SIG-M5 treated with dmso at 0.1 percent for 504 hours (cell line): ENCODE results near the gene PPP3R1.
"Not testable (repeated sequence)": the region's sequence is repeated elsewhere in the genome, so short reads cannot be mapped to it uniquely, and the experiment has no call there.

Experiments used
- DNase-seq: peaks from one replicate; lab custom pipeline; 2025; ENCODE audit not compliant: unreplicated experiment; lab: John Stamatoyannopoulos, UW

Gene PPP3R1

DNA sequence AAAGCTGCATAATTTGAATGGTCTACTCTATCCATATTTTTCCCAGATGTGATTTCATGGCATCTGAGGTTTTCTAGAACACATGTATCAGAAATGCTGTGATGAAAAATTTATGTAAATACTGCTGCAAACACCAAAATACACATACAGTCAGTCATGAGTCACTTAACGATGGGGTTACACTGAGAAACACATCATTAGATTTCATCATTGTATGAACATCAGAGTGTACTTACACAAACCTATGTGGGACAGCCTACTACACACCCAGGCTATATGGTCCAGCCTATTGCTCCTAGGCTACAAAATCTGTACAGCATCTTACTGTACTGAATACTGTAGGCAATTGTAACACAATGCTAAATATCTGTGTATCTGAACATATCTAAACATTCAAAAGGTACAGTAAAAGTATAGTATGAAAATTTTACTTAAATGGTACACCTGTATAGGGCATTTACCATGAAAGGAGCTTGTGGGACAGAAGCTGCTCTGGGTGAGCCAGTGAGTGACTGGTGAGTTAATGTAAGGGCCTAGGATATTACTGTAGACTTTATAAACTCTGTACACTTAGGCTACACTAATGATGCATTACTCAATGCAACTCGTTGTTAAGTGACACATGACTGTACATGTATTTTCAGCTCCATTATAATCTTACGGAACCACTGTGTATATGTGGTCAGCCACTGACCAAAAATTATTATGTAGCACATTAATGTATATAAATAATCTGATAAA, 61.2 kb downstream of the PPP3R1 start:
- DNase-seq: peak; percentile 49

DNA sequence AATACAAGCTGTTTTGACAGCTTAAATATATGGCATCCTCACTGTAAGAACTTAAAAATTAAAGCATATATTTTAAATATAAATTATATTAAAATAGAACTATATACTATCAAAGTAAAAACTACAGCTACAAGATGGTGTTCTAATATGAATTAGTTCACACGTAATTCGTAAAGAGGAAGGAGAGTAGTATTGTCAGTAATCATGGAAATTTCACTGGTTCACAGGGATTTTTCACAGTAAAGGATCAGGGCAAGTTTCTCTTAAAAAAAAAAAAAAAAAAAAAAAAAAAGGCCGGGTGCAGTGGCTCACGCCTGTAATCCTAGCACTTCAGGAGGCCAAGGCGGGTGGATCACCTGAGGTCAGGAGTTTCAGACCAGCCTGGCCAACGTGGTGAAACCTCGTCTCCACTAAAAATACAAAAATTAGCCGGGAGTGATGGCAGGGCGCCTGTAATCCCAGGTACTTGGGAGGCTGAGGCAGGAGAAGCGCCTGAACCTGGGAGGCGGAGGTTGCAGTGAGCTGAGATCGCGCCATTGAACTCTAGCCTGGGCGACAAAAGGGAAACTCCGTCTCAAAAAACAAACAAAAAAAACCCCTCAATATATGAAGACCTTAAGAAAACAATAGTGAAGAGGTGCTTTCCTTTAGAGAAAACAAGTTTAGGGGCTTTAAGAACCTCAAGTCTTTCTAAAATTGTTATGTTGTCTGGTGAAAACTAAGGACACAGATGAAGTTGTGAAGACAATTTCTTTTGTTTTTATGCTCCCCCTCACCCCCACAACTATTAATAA, 62.1 kb downstream of the PPP3R1 start:
- DNase-seq: no peak

DNA sequence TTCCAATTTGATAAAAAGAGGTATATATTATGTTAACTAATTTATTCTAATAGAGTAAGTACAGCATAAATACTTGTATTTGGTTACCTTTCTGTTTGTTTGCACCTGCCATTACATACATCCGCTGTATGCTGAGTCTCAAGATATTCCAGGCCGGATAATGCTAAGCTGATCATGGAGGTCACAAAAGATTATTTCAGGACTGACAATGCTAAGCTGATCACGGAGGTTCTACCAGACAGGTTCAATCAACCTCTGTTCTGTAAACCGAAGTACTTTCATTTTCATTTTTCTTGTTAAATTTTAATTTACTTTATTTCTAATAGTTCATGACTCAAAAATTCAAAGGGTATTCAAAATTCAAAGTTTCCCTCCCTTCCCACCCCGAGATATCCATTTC, 63.5 kb downstream of the PPP3R1 start:
- no peak for DNase-seq

DNA sequence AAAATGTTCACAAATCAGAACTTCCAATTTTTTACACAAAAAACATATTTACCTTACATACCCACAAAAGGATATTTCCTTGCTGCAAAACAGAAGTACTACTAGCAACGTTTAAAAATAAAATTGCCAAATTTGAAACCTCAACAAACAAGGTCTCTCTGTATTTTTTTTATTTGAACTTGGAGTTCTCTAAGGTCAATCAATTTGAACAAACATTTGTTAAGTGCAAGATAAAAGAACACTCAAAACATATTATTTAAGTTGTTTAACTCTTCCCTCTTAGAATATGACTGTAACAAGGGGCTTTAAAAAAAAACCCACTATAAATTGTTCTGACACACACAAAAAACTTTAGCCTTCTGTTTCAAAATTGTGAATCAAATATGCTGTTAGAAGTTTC, 65.0 kb downstream of the PPP3R1 start:
- no peak for DNase-seq

DNA sequence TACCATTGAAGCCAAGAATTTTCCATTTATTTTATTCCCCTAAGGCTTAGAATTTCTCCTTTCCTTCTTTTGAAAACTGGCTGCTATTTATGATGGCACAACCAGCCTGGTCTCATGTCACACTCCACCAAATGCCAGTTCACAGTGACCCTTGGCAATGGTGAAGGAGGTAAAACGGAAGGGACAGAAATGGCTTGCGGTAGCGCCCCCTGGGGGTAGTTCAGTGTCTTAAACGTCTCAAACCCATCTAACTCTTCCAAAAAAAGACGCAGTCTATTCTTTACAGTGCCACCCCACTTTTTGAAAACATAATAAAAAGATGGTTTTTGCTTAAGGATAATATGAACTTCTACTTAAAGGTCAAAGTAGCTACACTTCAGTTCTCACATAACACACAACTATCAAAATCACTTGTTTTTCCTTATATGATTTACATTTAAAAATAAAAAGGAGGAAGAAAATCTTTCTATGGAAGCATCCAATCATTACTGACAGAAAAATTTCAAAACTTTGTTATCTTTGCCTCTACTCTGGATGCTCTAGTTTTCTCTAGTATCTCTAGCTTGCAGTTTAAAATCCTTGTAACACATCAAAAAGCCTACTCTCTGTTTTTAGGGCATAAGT, 66.7 kb downstream of the PPP3R1 start:
- peak; percentile 58 for DNase-seq

DNA sequence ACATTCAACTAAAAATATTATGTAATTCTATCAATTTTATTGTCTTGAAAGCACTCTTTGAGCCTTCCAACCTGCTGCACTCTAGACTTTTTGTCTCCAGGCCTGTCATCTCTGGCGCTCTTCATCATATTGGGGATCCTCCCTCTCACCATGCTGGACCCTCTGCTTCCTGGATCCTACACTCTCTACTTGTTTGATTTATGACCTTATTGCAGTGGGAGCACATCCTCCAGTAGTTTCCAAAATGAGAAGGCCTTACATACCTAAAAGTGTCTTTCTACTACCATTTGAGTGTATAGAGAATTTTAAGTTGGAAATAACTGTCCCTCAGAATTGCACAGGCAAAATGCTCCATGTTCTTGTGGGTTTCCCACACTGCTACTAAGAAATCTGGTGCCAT, 69.4 kb downstream of the PPP3R1 start:
- DNase-seq: no peak

DNA sequence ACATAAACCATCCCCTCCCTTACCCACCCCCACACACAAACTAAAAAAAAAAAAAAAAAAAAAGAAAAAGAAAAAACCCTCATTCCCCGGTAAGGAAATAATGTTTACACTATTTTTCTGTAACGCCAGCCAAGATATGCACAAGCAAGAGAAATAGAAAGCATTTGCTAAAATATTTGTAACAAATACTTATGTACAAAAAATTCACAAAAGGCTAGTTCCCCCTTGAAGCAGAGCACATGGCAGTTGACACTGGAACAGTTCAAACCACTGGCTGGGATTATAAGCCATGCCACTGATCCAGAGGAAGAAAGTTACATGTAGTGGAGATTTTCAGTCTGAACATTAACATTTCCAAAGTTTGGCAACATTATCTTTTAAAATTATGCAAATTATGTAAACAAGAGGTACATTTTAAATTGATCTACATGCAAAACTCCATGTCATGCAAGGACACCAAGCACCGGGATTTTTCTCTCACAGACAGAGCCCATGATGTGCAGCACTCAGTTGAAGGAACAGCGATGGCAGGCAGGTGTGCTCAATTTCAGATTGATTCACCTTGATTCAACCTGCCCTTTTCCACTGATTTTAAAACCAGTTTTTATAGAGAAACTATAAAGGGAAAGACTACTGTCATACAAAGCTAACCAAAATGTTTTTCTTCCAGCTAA, 73.2 kb downstream of the PPP3R1 start:
- DNase-seq: no peak

DNA sequence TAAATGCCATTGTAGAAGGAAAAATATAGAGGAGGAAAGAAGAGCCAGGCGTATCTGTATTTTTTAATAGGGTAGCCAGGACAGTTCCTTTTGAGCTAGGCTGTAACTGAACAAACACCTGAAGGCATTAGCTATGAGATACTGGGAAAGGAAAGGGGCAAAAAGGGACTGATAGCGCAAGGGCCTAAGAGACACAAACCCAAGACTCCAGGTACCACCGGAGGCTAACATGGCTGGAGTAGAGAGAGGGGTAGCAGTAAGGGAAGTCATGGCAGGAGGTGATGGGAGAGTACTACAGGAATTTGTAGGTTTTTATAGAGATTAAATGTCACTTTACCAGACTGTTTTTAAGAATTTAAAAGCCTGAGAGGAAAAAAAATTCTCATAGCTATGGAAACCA, 73.9 kb downstream of the PPP3R1 start:
- DNase-seq: no peak

DNA sequence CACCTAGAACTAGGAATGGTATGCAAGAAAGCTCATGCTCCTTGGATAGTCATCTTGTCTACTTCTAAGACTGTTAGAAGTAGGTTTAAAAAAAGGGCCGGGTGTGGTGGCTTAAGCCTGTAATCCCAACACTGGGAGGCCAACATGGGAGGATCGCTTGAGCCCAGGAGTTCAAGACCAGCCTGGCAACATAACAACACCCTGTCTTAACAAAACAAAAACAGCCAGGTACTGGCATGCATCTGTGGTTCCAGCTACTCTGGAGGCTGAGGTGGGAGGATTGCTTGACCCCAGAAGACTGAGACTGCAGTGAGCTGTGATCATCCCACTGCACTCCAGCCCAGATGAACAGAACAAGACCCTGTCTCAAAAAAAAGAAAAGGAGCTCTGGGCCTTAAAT, 74.8 kb downstream of the PPP3R1 start:
- DNase-seq: no peak

DNA sequence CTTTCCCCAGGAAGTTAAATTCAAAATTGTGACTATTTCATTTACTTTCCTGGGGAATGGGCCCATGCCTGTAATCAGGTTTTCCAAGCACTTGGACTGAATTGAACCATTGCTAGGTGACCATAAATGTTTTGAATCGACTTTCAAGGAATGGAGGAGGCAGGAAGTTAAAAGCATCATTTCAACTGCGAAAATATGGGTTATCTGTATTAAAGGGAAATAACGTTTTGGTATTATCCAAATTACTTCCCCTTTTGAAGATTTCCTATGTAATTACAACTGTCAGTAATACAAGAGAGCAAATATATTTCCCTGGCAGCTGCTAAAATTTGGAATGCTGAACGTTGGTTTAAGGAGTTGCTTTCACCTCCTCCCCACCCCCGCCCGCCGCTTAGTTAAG, 75.7 kb downstream of the PPP3R1 start:
- no peak for DNase-seq

DNA sequence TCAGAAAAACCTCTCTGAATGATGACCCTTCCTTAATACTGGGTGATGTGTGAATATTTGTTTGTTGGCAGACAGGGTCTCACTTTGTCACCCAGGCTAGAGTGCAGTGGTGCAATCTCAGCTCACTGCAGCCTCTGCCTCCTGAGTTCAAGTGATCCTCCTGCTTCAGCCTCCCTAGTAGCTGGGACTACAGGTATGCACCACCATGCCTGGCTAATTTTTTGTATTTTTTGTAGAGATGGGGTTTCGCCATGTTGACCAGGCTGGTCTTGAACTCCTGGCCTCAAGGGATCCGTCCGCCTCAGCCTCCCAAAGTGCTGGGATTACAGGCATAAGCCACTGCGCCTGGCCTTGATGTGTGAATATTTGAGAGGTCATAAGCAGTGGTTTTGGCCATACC, 77.1 kb downstream of the PPP3R1 start:
- DNase-seq: not testable (repeated sequence)

DNA sequence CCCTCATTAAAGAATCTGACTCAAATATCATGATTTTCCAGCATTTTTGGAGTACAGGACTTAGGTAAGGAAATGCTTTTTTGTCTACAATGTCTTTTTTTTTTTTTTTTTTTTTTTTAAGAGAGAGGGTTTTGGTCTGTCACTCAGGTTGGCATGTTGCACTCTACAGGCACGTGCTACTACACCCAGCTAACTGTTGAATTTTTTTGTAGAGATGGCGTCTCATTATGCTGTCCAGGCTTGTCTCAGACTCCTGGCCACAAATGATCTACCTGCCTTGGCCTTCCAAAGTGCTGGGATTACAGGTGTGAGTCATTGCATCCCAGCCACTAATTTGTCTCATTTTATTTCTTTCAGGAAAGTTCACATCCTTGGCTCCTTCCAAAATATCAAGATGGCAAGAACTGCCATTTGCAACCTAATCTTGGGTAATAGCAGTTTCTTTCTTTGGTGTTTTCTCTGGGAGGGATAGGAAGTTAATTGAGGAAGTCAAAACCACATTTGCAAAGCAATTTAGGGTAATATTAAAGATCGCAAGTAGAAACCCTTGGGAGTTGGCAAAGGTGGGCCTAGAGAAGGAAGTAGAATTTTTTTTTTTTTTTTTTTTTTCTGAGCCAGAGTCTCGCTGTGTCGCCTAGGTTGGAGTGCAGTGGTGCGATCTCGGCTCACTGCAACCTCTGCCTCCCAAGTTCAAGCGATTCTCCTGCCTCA, 79.2 kb downstream of the PPP3R1 start:
- peak; percentile 99 for DNase-seq

DNA sequence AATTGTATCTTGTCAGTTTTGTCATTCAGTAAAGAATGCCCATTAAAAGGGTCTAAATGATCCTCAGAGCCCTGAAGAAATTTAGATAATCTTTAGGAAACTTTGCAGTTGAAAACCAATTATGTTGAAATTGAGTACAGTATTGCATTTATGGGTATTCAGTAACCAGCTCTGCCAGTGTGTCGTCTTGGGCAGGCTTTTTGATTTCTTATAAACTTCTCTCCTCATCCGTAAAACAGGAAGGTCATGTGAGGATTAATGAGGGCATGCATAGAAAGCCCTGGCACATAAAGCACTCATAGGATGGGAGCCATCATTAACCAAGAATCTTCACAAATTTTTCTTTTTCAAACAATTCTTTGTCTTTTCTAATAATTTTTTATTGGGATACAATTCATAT, 79.8 kb downstream of the PPP3R1 start:
- DNase-seq: no peak

DNA sequence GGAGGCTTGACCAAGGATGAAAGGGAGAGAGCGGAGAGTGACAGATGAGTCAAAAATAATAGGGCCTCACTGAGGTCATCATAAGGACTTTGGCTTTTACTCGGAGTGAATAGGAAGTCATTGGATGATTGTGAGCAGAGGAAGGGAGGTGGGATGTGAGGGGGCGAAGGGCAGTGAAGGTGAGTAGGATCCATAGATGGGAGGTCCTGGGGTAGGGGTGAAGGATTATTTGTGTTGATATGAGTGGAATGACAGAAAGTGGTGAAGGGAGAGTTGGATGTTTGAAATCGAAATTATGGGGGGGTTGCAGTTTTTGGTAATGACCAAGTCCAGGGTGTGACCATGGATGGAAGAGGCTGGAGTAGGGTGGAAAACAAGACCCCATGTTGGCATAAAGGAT, 80.6 kb downstream of the PPP3R1 start:
- DNase-seq: no peak

DNA sequence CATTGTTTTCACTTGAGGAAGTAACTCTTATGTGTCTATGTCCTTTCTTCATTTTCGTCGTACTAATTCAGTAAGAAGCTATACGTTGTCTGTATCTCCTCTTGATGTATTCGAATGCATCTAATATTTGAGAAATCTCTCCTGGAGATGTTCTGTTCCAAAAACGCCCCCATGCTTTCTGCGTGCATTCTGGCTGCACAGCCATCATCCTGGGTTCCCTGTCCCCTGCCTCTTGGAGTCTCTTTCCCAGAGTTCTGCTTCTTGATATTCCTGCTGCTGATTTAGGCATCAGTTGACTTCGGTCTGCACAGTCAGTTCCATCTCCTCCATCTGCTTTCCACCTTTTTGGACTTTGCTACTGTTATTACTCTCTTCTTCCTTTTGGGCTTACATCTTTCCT, 81.2 kb downstream of the PPP3R1 start:
- no peak for DNase-seq

DNA sequence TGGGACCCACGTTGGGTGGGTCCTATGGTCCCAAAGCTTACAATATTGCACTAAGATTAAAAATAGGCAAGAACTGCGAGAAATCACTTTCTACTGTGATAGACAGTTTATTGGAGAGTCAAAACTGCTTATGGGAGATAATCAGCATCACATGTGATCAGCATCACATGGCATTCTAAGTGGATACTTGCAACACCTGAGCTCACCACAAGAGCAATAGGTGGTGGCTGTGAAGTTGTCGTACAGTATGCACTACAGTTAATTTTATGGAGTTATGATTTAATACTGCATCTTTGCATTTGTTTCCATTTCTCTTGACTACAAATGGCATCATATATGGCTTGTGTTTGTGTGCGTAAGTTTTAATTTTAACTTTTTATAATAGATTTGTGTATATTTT, 83.0 kb downstream of the PPP3R1 start:
- no peak for DNase-seq

DNA sequence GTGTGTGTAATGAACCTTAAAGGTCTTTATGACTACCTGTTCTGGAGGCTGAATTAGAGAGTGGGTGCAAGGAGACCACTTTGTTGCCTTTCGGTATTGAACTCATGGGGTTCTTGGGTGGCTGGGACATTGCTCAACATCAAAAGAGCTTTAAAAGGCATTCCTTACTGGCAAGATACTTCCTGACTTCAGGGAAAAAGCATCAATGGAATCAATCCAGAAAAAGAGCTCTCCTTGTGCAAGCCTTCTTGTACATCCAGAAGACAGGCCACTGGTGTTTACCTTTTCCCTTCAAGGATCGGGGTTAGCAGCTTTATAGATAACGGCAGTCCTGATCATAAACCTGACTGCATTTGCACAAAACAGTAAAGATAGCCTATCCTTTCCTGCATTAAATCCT, 85.1 kb downstream of the PPP3R1 start:
- no peak for DNase-seq

DNA sequence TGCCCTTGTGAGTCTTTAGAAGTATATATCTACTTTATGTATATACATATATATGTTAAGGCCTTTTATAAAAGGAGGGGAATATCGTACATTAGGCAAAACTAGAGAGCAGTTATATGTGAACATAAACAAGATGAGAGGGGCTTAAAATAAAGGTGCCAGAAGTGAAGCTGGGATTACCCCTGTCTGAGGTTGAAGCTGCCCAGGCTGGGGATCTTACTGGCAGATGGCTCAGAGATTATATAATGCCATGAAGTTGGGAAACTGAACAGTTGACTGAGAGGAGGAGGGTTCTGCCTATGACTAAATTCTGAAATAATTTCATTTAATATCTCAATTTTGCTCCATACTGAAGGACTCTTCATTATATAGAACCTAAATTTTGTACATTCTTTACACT, 88.7 kb downstream of the PPP3R1 start:
- DNase-seq: no peak

DNA sequence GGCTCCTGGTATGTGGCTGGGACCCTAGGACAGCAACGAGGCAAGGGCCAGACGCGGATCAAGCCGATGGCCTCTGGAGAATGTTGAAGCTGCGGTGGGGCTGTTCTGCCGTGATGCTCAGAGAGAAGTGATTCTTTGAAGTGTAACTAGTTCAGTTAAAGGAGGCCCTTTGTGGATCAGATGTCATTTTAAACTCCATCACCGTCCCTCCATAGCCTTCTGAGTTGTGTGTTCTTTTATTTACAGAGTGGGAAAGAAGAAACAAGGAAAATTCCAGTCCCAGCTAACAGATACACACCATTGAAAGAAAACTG, 94.2 kb downstream of the PPP3R1 start:
- DNase-seq: no peak

DNA sequence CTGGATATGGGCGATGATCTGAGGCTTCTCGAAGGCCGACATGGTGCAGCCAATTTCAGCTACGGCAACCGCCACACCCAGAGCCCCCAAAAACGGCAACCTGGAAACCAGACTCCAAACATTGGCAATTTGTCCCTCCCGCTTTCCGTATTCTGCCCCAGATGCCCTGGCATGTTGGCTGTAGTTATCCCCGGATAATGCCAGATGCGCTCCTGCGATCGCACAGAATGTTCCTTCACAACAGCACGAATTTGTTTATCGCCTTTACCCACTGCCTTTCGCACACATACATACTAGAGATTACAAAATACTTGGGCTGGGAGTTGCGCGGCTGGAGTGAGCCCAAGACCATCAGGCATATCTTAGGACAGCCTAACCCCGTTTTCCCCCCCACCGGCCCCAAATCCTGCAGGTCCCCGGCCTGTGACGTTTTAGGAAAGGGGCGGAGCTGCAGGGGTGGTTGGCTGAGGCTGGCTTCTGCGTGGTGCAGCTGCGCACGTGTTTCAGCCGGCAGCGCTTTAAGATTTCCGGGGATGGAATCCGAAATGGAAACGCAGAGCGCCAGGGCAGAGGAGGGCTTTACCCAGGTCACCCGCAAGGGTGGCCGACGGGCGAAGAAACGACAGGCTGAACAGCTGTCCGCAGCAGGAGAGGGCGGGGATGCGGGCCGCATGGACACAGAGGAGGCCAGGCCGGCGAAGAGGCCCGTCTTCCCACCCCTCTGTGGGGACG, 94.8 kb downstream of the PPP3R1 start, which contains the start of gene PNO1:
Gene PNO1, plus strand, starts transcription at position 487 of the 732 bp plus-strand sequence. Its CDS starts 47 bp downstream, at position 534.
- peak; percentile 97 for DNase-seq
